GM23338 (cell line): ENCODE data around the gene TAF1A.
A peak's percentile ranks its signal among the peaks of the same experiment; 100 is the strongest.

ENCODE experiments used
- CREB1 ChIP-seq: fragments of 250-450 bp; sonication (Bioruptor Pico); IDR thresholded peaks from 2 replicates; pipeline ENCODE4 v1.5.0; 2020; ENCODE audit warnings: low read depth, mild to moderate bottlenecking, moderate library complexity
- CTCF ChIP-seq, 2 experiments: fragments of 200-600 bp in 1 of 2; sonication (generic) in 1 of 2; conservative IDR thresholded peaks; 2 replicates each; pipeline versions ENCODE4 v1.5.1 to v1.6.1; 2016 to 2017; ENCODE audit warnings: antibody characterized with exemption in 2 of 2, low read depth in 2 of 2, mild to moderate bottlenecking in 2 of 2, moderate library complexity in 1 of 2
- ETS1 ChIP-seq: IDR thresholded peaks from 2 replicates; pipeline ENCODE4 v1.6.1; 2016; ENCODE audit warnings: antibody characterized with exemption
- EZH2 ChIP-seq: fragments of 200-600 bp; sonication (generic); IDR thresholded peaks from one replicate; pipeline ENCODE4 v1.8.0; 2017; ENCODE audit warnings: antibody characterized with exemption, mild to moderate bottlenecking, low read depth; ENCODE audit not compliant: unreplicated experiment
- EZH2phosphoT487 ChIP-seq: fragments of 200-600 bp; sonication (generic); IDR thresholded peaks from one replicate; pipeline ENCODE4 v1.8.1; 2018; ENCODE audit warnings: antibody characterized with exemption; ENCODE audit not compliant: unreplicated experiment
- JUNB ChIP-seq: IDR thresholded peaks from one replicate; pipeline ENCODE4 v1.6.1; 2016; ENCODE audit warnings: antibody characterized with exemption; ENCODE audit not compliant: unreplicated experiment
- NANOG ChIP-seq: IDR thresholded peaks from 2 replicates; pipeline ENCODE4 v1.6.1; 2016; ENCODE audit warnings: antibody characterized with exemption, borderline replicate concordance
- POLR2AphosphoS5 ChIP-seq: IDR thresholded peaks from 2 replicates; pipeline ENCODE4 v1.6.1; 2016; ENCODE audit warnings: antibody characterized with exemption, low read depth
- REST ChIP-seq: IDR thresholded peaks from one replicate; pipeline ENCODE4 v1.6.1; 2018; ENCODE audit warnings: antibody characterized with exemption; ENCODE audit not compliant: unreplicated experiment
- STAT1 ChIP-seq: IDR thresholded peaks from one replicate; pipeline ENCODE4 v1.6.1; 2016; ENCODE audit warnings: antibody characterized with exemption; ENCODE audit not compliant: unreplicated experiment
- ZNF114 ChIP-seq: fragments of 250-450 bp; sonication (Bioruptor Pico); IDR thresholded peaks from 2 replicates; pipeline ENCODE4 v1.5.0; 2020; ENCODE audit warnings: mild to moderate bottlenecking, moderate library complexity

- no peak for TF ChIP-seq JUNB
- no peak for TF ChIP-seq REST
- no peak for TF ChIP-seq POLR2AphosphoS5
- TF ChIP-seq EZH2, result no peak
- TF ChIP-seq CTCF (conservative IDR thresholded peaks at IDR 0.05; ENCODE audit: low read depth in 2 of 2), result peak; percentile 80 to 95
- TF ChIP-seq ETS1, result no peak
- no peak for TF ChIP-seq EZH2phosphoT487
- no peak for TF ChIP-seq NANOG
- TF ChIP-seq STAT1, result no peak
- TF ChIP-seq CREB1 (CRISPR knock-in tag), result no peak
- TF ChIP-seq ZNF114, result no peak
These were observed 44.7 kb upstream of the TAF1A start for GRCh38 chr1:222634180-222635013.
